Esophagus muscularis mucosa (tissue), 3 donors: ENCODE data around the gene PRKAR1A.

Experiments used
- EP300 ChIP-seq: sonication (generic); formaldehyde crosslinking; IDR thresholded peaks from one replicate; pipeline ENCODE4 v1.6.1; 2017; ENCODE audit warnings: antibody characterized with exemption
- TF ChIP-seq, protein P1 (sequence below), 3 experiments: fragments of 200-600 bp in 2 of 3; fragments of 450-650 bp in 1 of 3; sonication (generic) in 2 of 3; IDR thresholded peaks; one replicate each; pipeline ENCODE4 v1.5.1; 2017 to 2019; ENCODE audit warnings: antibody characterized with exemption in 3 of 3, mild to moderate bottlenecking in 2 of 3, moderate library complexity in 1 of 3

DNA sequence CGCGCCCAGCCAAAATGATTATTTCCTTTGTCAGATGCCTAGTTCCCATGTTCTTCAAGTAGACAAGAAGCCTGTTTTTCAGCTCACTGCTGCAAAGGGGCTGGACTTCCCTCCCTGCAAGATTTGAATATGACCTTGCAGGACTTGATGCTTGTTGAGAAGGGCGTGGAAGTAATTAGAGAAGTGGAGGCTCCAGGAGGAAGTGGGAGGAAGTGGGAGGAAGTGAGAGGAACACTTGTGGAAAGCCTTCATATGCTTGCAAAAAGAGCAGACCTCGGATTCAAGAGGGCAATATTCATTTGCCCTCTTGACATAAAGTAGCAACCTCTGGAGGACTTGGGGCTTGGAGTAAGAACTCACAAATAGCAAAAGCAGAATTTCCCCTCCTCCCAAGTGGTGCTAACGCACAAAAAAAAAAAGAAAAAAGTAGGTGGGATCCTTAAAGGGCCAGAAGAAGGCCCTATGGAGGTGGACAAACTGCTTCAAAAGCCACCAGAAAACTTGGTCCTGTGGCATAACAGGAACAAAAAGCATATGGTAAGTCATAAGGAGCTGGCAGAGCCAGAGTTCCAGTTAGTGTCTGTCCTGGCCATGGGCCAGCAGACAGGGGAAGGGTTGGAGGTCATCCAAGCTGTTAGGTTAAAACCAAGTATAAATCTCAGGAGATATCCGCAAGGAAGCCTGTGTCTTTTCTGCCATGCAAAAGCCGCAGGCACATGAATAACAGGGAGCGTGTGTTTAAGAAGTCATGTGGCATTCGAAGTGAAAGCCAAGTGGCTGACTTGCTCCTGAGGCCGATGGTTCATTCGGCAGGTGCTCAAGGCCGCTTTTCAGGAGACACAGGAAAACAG lies 20.6 kb upstream of the PRKAR1A start:
- TF ChIP-seq, protein P1, sequence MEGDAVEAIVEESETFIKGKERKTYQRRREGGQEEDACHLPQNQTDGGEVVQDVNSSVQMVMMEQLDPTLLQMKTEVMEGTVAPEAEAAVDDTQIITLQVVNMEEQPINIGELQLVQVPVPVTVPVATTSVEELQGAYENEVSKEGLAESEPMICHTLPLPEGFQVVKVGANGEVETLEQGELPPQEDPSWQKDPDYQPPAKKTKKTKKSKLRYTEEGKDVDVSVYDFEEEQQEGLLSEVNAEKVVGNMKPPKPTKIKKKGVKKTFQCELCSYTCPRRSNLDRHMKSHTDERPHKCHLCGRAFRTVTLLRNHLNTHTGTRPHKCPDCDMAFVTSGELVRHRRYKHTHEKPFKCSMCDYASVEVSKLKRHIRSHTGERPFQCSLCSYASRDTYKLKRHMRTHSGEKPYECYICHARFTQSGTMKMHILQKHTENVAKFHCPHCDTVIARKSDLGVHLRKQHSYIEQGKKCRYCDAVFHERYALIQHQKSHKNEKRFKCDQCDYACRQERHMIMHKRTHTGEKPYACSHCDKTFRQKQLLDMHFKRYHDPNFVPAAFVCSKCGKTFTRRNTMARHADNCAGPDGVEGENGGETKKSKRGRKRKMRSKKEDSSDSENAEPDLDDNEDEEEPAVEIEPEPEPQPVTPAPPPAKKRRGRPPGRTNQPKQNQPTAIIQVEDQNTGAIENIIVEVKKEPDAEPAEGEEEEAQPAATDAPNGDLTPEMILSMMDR (IDR thresholded peaks at IDR 0.05): no peak
- no peak for TF ChIP-seq EP300
